Effector memory CD4-positive, alpha-beta T cell (primary cell): ENCODE data around the gene SGTB.
A peak's percentile ranks its signal among the peaks of the same experiment; 100 is the strongest.
"Not testable (repeated sequence)": the region's sequence is repeated elsewhere in the genome, so short reads cannot be mapped to it uniquely, and the experiment has no call there.

Source experiments
- DNase-seq, 3 donors: peaks; one replicate each; pipeline ENCODE4 v3.0.0-alpha.2; 2020
- H3K27ac ChIP-seq: 2 replicates; pipeline ENCODE4 v1.7.0; 2013; ENCODE audit warnings: mild to moderate bottlenecking, low read length, moderate library complexity; ENCODE audit not compliant: insufficient read depth, poor library complexity, severe bottlenecking
- H3K27me3 ChIP-seq: replicated peaks from 2 replicates; pipeline ENCODE4 v1.7.0; 2013; ENCODE audit warnings: mild to moderate bottlenecking, low read length; ENCODE audit not compliant: insufficient read depth, control insufficient read depth, poor library complexity, severe bottlenecking
- H3K36me3 ChIP-seq: 2 replicates; pipeline ENCODE4 v1.7.0; 2013; ENCODE audit warnings: mild to moderate bottlenecking, low read length, moderate library complexity; ENCODE audit not compliant: control insufficient read depth, insufficient read depth
- H3K4me1 ChIP-seq: 2 replicates; pipeline ENCODE4 v1.7.0; 2013; ENCODE audit warnings: low read length, mild to moderate bottlenecking; ENCODE audit not compliant: control insufficient read depth, insufficient read depth, poor library complexity, severe bottlenecking
- H3K4me3 ChIP-seq: 2 replicates; pipeline ENCODE4 v1.7.0; 2013; ENCODE audit warnings: low read length, low read depth, mild to moderate bottlenecking; ENCODE audit not compliant: insufficient read depth, poor library complexity, severe bottlenecking
- H3K9me3 ChIP-seq: 2 replicates; pipeline ENCODE4 v1.7.0; 2013; ENCODE audit warnings: mild to moderate bottlenecking, low read length, moderate library complexity; ENCODE audit not compliant: control insufficient read depth

Gene SGTB

GRCh38 chr5:65736011-65736410 lies 14.1 kb upstream of the SGTB start:
- no peaks in the 10 kb centered on the region for H3K9me3 ChIP-seq
- no peaks in the 10 kb centered on the region for H3K4me1 ChIP-seq
- no peaks in the 10 kb centered on the region for H3K27me3 ChIP-seq
- H3K27ac ChIP-seq, result no peak overlapping the region
- no peak for DNase-seq
- H3K4me3 ChIP-seq, result no peak overlapping the region
- H3K36me3 ChIP-seq, result no peaks in the 10 kb centered on the region

GRCh38 chr5:65734921-65735320 lies 13.0 kb upstream of the SGTB start:
- H3K27ac ChIP-seq, result no peak overlapping the region
- H3K36me3 ChIP-seq, result no peaks in the 10 kb centered on the region
- no peaks in the 10 kb centered on the region for H3K27me3 ChIP-seq
- DNase-seq, result no peak
- no peak overlapping the region for H3K4me3 ChIP-seq
- no peaks in the 10 kb centered on the region for H3K9me3 ChIP-seq
- no peaks in the 10 kb centered on the region for H3K4me1 ChIP-seq

- not testable (repeated sequence) for H3K27me3 ChIP-seq, H3K9me3 ChIP-seq, H3K27ac ChIP-seq, H3K4me3 ChIP-seq, DNase-seq, H3K4me1 ChIP-seq, H3K36me3 ChIP-seq
Measured at GRCh38 chr5:65734196-65734775, 12.4 kb upstream of the SGTB start.

- not testable (repeated sequence) for H3K27me3 ChIP-seq, DNase-seq, H3K36me3 ChIP-seq, H3K4me3 ChIP-seq, H3K27ac ChIP-seq, H3K4me1 ChIP-seq, H3K9me3 ChIP-seq
Measured at GRCh38 chr5:65732046-65732445, 10.1 kb upstream of the SGTB start.

- no peak for DNase-seq
- H3K27me3 ChIP-seq, result no peaks in the 10 kb centered on the region
- no peak overlapping the region for H3K27ac ChIP-seq
- H3K36me3 ChIP-seq, result no peaks in the 10 kb centered on the region
- no peaks in the 10 kb centered on the region for H3K9me3 ChIP-seq
- H3K4me3 ChIP-seq, result no peak overlapping the region
- H3K4me1 ChIP-seq, result no peaks in the 10 kb centered on the region
Measured at GRCh38 chr5:65730910-65731309, 9.0 kb upstream of the SGTB start.

- H3K27me3 ChIP-seq, result no peaks in the 10 kb centered on the region
- no peaks in the 10 kb centered on the region for H3K9me3 ChIP-seq
- H3K4me3 ChIP-seq, result no peak overlapping the region
- no peaks in the 10 kb centered on the region for H3K36me3 ChIP-seq
- DNase-seq, result no peak
- H3K4me1 ChIP-seq, result no peaks in the 10 kb centered on the region
- no peak overlapping the region for H3K27ac ChIP-seq
Measured at GRCh38 chr5:65728218-65728617, 6.3 kb upstream of the SGTB start.

GRCh38 chr5:65727491-65728156 lies 5.7 kb upstream of the SGTB start:
- Histone ChIP-seq H3K4me1 (peaks cover 4% of the 10 kb centered on the region), H3K4me3 (no peak overlapping the region), H3K27me3 (no peaks in the 10 kb centered on the region), H3K36me3 (no peaks in the 10 kb centered on the region), H3K9me3 (no peaks in the 10 kb centered on the region), H3K27ac (no peak overlapping the region)
- DNase-seq, result no peak

- peak overlapping the region; percentile 87 for H3K4me3 ChIP-seq
- DNase-seq, result no peak
Measured at GRCh38 chr5:65722575-65723403, 880 bp upstream of the SGTB start.

GRCh38 chr5:65721050-65721719 lies 724 bp downstream of the SGTB start:
- Histone ChIP-seq H3K4me3 (peak overlapping the region; percentile 87), H3K4me1 (peaks cover 31% of the 10 kb centered on the region), H3K36me3 (peaks cover 12% of the 10 kb centered on the region), H3K9me3 (no peaks in the 10 kb centered on the region), H3K27ac (peak overlapping the region; percentile 91), H3K27me3 (no peaks in the 10 kb centered on the region)
- no peak for DNase-seq

More at GRCh38 chr5:65722575-65723403, 880 bp upstream of the SGTB start:
- H3K36me3 ChIP-seq, result peaks cover under 1% of the 10 kb centered on the region
- peaks cover 23% of the 10 kb centered on the region for H3K4me1 ChIP-seq
- no peak overlapping the region for H3K27ac ChIP-seq
- no peaks in the 10 kb centered on the region for H3K9me3 ChIP-seq
- H3K27me3 ChIP-seq, result no peaks in the 10 kb centered on the region
